EH (cell line): ENCODE data around the gene CACNA1H.

ENCODE experiments used
- DNase-seq: peaks from one replicate; pipeline ENCODE4 v3.0.0-alpha.2; 2015; ENCODE audit warnings: low read depth

Gene CACNA1H

DNA sequence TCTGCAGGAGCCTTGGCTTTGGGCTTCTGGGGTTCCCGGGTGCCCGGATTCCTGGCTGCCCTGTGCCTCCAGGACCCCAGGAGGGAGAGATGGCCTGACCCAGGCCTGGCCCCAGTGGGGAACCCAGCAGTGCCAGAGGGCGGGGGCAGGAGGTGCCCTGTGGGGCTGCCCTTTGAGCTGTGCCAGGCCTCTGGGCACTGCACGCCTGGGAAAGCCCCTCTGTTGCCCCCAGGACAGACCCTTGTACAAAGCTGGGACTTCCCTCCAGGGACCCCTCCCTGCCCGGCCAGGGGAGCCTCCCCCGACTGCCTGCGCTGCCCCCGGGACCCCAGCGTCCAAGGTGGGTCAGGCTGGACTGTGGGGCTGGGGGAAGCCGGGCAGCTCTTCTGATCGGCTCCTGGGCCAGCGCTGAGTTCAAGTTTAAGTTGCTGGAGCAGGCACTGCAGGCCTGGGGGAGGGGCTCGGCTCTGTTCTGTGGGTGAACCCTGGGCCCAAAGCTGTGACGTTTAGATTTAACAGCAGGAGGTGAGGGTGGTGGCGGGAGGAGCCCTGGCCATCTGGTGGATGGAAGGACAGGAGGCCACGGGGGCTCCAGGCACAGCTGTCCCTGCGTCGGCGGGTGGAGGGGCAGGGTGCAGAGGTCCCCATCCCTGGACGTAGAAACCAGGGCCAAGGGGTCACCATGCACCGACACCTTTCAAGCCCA is 29.2 kb upstream of the CACNA1H start:
- DNase-seq: no peak

DNA sequence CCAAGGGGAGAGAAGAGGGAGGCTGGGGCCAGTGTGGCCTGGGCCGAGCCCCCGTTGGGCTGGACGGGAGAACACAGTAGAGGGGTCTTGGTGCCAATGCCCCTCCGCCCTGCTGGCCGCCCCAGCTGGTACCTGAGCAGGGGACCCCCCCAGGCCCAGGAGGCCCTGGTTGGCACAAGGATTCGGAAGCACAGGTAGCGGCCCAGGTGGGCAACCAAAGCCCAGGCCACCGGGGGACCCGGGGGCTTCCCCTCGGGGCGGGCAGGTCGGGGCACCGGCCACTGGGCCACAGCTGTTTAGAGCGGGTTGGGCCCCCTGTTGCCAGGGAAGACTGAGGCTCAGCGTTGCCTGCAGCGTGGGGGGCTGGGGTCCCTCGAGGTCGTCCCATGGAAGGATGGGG is 28.6 kb upstream of the CACNA1H start:
- no peak for DNase-seq

DNA sequence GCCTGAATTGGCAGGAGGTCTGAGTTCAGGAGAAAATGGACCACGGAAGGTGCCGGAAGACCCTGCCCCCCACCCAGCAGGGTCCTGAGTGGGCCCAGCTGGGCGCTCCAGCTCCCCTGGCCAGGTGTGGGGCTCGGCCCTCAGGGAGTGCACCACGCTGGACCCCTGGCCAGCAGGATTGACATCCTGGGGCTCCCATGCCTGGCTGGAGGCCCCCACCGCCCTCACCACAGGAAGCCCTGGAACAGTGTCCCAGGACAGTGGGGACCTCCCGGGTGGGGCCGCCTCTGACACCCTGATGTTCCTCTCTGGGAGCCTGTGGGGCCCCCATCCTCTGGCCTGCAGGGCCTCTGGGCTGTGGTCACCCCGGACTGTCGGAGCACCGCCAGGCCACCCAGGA is 28.1 kb upstream of the CACNA1H start:
- DNase-seq: no peak

DNA sequence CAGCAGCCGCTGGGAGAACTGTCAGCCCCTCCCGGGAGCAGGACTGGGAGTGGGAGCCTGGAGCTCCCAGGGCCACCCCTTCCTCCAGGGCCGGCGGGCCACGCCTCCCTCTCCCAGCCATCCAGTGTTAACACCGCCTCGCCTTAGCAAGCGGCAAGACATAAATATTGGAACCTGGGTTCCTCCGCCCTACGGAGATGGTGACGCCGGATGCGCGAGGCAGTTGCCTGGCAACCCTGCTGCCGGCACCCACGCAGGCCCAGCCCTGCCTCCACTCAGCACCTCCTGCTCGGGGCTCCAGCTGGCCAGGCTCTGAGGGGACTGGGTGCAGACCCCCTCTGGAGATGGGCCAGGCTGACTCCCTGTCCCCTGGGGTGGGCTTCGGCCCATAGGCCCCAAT is 27.4 kb upstream of the CACNA1H start:
- DNase-seq: peak; percentile 39

DNA sequence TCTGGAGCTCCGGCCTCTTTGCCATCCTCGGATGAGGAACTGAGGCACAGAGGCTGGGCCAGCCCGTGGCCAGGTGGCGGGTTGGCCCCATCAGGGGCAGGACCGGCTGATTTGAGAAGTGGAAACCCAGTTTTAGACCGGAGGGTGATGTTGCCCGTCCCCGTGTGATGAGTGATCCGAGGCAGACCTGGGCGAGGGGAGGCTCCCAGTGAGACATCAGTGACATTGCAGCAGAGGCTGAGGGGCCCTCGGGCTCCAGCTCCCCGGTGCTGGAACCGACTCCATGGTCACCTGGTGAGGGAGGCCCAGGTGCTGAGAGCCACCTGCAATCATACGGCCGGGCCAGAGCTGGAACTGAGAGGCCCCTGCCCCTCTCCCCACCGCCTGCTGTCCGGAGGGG is 26.9 kb upstream of the CACNA1H start:
- no peak for DNase-seq

DNA sequence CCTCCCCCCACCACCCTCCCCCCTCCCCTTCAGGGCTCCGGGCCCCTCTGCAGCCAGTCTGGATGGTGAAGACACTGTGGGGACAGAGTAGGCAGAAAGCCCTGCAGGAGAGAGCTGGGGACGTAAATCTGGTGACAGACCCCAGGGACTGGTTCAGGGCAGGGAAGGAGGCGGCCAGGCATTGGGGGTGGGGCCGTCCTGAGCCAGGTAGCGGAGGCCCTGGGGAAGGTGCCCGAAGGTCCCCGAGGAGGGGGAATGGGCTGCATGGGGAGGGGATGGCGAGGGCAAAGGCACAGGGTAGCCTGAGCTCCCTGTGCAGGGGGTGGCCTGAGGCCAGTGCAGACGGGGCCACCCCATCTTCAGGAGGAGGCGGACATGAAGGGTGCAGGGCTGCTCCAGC is 26.3 kb upstream of the CACNA1H start:
- DNase-seq: no peak

DNA sequence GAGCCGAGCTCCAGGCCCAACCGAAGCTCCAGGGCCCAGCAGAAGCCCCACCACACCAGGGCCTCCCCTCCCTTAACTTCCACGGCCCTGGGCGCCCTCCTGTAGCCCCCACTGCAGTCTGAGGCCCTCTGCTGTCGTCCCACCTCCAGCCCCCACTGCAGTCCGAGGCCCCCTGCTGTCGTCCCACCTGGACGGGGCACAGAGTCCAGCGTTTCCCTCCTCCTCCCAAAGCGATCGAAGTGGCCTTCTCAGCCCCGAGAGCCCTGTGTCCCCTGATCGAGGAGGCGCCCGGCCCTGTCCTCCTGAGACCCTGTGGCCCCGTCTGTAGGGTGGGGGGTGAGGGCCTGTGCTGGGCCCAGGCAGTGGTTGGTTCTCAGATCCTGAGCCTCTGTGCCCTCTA is 25.8 kb upstream of the CACNA1H start:
- no peak for DNase-seq

DNA sequence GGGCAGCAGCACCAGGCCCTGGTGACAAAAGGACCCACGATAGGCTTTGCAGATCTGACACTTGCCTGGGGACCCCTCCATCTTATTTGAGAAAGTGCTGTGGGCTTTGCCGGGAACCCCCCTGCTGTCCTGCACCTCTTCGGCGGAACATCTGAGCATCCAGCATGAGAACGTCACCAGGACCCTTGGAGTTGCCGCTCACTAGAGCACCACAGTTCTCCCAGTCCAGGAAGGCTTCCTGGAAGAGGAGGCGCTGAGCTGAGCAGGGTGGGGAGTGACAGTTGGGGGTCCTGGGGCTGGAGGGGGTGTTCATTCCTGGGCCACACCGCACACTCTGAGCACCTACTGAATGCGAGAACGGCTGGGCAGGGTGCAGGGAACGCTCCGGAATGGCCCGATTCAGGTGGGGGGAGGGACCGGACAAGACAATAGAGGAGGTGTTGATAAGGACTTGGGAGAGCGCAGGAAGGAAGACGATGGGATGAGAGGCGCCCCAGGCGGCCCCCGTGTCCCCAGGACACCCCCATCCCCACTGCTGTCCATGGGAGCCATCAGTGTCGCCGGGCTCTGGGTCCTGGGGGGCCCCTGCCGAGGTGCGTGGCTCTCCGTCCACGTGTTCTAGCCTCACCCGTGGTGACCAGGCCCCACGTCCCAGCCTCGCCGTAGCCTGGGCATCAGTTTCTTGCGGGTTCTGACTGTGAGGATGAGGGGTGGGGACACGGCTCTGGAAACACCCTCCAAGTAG is 24.8 kb upstream of the CACNA1H start:
- no peak for DNase-seq

DNA sequence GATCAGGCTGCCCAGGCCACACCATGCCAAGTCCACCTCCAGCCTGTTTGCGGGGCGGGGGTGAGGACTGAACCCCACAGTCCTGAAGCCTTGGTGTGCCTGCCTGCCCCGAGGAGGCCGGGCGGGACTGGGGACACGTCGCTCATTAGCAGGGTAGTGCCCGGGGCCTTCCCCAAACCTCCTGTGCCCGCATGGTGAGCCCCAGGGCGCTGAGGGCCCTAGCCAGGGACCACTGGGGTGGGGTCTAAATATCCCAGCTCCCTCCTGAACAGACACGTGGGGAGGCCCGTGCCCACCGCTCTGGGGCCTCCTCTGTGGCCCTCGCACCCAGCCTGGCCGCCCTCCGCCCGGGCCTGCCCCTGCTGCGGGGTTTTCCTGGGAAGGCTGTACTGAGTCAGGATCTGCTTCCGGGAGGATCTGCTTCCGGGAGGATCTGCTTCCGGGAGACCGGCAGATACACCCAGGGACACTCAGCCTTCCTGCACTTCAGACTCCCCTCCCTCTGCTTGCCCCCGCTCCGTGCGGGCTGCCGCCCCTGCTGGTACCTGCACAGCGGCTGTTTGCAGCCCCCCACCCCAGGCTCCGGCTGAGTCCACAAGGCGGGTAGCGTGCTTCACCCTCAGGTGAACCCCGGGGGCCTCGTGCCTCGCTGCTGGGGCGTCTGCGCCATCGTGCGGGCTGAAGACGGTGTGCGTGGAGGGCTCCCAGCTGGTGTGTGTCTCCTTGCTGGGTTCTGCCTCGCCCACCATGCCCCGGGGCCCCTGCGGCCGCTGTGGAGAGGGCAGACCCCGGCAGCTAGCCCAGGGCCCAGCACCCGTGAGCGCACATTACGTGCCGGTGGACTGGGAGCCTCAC is 23.6 kb upstream of the CACNA1H start:
- DNase-seq: no peak

DNA sequence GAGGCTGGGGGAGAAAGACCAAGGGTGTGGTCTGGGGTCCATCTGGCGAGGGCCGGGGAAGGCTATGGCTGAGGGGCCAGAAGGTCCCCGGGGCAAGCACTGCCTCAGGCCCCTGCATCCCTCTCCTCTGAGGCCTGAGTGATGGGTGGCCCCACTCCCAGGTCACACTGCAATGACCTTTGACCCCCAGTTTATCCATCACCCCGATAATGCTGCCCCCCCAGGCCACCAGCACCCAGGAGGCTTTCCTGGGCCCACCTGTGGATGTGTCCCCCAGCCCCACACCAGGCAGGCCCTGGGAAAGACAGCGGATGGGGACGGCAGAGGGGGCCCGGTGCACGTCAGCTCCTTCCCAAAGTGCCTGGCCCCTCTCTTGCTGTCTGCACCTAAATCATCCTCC is 22.5 kb upstream of the CACNA1H start:
- no peak for DNase-seq

DNA sequence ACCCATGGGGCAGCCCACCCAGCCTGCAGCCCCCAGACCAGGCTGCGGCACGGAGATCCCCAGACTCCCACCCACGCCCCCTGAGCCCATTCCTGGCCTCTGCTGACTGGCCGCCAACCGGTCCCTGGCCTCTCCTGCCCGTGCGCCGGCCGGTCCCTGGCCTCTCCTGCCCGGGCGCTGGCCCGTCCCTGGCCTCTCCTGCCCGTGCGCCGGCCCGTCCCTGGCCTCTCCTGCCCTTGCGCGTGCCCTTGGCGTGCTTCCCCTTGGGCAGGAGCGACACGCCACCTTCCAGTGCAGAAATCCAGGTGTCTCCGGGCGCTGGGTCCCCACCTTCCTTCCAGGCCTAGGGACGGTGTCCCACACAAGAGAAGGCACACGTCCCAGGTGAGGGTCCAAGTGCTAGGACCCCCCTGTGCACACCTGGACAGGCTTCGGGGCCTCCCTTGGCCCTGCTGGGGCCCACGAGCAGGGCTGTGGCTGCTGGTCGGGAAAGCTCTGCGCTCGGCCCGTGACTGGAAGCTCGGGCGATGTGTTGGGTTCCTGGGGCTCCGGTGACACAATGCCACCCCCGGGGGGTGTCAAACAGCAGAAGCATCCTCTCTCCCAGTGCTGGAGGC is 21.4 kb upstream of the CACNA1H start:
- DNase-seq: no peak

DNA sequence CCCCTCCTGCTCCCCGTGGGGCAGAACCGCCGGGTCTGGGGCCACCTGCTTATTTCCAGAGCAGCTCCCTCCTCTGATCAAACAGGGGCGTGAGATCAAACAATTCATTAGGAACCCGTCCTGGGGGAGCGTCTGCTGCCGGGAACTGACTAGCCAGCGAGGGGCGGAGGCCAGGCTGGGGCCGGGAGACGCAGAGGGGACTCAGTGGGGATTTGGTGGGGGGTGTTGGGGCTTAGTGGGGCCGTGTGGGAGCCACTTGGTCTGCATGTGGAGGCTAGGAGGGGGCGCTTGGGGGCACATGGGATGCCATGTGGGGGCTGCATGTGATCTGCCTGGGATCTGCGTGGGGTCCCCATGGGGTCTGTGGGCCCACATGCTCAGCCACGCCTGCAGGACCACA is 20.5 kb upstream of the CACNA1H start:
- no peak for DNase-seq

DNA sequence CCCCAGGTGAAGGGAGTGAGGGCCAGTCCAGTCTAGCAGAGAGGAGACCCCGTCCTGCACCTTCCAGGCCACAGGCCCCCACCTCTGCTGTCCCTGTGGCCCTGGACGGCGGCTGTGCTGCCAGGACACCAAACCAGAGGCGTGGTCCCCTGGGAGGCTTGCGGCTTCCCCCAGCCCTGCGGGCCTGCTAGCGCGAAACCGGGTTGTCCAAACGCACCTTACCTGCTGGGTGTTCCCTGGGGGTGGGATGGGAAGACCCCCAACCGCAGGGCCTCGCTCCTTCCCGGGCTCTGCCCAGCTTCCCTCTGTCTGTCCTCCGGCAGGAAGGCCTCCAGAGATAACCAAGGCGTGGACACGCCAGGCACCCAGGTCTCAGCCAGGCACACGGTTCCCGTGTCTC is 19.6 kb upstream of the CACNA1H start:
- no peak for DNase-seq

DNA sequence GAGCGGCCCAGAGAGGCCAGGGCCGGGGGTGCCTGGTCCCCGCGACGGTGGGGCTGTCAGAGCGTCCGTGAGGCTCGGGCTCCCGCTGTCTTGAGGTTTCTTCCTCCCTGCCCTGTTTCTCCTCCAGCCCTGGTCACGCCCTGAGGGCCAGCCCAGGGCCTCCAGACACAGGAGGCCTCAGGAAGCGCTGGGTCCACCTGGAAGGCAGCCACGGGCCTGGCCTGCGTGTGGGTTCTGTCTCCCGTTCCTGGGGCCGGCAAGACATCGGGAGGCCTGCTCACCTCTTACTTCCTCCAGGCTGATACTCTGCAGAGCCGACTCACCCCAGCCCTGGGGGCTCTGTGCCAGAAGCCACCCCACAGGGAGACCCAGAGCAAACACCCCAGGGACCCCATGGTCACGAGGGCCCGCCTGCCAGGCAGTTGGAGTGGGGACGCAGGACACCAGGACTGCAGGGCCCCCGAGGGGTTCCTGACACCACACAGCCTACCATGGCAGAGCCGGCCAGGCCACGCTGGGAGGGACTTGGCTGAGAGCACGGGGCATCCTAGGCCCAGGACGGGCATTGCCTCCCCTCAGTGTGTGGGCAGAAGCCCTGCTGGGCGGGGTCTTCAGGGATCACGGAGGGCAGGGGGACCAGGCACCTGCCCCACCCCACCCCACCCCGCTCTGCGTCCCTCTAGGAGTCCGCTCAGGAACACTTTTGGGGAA is 18.9 kb upstream of the CACNA1H start:
- no peak for DNase-seq

DNA sequence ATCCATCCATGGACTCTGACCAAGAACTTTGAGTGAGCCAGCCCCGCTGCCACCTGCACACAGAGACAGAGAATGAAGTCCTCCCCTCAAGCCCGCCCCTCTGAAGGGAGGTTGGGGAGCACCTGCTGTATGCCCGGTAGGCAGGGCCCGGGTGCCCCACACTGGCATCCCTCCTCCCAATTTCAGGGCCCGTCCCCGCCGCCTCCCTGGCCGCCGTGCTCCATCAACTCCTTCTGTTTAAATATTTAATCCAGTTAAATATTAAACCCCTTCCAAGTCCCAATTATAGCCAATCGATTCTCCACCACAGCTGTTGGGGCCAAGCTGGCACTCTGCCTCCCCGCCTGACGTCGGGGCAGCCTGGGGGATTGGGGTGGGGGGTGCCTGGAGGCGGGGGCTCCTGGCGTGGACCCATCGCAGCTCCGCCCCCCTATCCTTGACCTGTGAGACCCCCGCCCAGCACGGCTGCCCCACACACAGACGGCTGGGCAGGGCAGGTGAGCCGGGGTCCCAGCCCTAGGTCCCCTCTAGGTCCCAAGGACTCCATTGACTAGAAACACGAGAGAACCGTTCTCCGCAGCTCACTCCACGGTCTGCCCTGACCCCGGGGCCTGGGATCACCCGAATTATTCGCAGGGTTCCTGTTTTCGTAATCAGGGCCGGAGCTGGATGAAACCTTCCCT is 18.0 kb upstream of the CACNA1H start:
- no peak for DNase-seq

DNA sequence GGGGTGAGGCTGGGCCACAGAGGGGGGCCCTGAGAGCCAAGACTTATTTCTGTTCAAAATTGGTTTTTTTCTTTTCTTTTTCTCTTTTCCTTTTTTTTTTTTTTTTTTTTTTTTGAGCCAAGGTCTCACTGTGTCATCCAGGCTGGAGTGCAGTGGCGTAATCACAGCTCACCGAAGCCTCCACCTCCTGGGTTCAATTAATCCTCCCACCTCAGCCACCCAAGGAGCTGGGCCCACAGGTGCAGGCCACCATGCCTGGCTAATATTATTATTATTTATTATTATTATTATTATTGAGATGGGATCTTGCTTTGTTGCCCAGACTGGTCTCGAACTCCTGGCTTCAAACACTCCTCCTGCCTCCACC is 17.5 kb upstream of the CACNA1H start:
- no peak for DNase-seq

DNA sequence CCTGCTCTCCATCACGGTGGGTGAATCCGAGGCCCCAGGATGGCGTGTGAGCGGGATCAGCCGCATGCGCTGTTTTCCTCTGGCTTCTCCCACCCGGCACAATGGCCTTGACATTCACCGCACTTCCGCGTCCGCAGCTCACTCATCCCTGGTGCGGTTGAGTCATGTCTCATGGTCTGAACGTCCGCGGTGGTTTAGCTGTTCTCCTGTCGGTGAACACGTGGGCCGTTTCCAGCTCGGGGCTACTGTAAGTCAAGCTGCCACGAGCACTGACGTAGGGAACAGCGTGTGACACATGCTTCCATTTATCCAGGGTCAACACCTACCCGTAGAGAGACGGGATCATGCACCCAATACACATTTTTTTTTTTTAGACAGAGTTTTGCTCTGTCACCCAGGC is 15.3 kb upstream of the CACNA1H start:
- no peak for DNase-seq

DNA sequence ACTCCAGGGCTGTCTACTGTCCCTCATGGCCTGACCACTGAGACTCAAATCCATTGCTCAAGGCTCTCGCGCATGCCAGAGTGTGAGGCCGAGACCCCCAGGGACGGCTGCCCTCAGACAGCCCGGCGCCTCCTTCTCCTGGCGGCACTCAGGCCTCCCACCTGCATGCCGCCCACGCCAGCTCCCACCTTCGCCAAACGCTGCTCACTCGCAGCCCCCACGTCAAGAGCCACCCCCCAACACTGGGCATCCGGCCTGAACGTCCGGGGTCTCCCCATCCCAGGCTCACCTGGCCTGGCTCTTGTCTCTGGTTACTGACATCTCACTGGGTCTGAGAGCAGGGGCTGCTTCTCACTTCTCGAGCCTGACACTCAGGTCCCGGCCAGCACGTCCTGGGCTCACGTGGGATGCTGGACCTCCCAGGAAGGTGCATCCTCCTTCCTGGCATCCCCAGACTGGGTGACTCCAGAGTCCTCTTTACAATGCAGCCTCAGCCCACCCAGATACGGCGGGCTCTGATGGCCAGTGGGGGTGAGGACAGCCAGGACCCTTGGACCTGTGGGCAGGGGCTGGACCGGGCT is 12.2 kb upstream of the CACNA1H start:
- no peak for DNase-seq

DNA sequence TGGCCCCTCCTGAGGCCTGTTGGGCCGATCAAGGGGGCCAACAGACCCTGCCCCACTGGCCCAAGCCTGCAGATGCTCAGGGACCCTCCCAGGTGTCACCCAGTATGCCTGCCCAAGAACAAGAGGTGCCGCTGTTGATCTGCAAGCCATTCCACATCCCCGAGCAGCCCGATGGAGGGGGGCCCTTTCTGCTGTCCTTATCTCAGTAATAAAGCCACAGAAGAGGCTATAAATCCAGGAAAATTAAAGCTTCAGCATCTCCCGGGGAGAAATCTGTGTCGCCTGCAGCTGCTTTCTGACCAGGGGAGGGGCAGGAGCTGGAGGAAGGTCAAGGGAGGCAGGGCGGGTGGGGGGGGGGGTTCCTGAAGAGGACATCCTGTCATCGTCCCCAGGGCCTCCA is 11.7 kb upstream of the CACNA1H start:
- no peak for DNase-seq

DNA sequence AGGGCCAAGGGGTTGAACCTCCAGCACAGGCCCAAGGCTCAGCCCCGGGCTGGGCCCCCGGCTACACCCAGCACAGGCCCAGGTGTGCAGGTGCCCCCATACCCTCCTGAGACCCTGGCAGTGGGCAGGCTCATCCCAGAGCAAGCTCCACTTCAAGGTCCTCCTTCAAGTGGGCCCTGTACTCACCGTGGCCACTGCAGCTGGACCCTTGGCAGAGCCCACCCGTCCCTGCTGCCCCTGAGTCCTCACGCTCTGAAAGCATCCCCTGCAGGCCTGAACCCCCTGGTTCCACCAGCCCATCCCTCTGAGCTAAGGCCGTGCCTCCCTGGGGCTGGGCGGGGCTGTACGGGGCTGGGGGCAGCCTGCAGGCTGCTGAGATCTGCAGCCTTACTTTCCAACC is 11.2 kb upstream of the CACNA1H start:
- no peak for DNase-seq

DNA sequence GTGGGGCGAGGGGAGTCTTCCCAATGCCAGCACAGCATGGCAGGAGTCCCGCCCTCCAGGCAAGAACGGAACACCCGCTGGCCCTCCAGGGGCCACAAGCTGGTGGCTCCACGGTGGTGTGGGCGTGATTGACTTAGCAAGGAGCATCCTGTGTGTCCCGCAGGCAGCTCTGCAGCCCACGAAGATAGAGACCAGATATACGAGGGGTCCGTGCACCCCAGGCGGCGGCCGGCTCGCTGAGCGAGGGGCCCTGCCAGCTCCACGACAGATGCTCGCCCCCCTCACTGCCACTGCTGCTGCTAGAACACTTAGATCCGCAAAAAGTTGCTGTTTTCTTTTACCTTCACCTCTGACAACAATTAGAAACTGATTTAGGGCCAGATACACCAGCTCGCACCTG is 10.0 kb upstream of the CACNA1H start:
- no peak for DNase-seq
